OCI-M1 (cell line): ENCODE data around the gene SMARCA2.

Experiments
- DNase-seq: peaks from one replicate; lab custom pipeline; 2025; lab: John Stamatoyannopoulos, UW

Gene SMARCA2

GRCh38 chr9:2170722-2171121 lies 155.6 kb downstream of the SMARCA2 start:
- DNase-seq, result no peak

- DNase-seq, result no peak
Measured at GRCh38 chr9:2173170-2173569, 158.0 kb downstream of the SMARCA2 start.

GRCh38 chr9:2173861-2174260 lies 158.7 kb downstream of the SMARCA2 start:
- DNase-seq, result no peak

GRCh38 chr9:2174306-2174705 lies 159.2 kb downstream of the SMARCA2 start:
- no peak for DNase-seq

- no peak for DNase-seq
Measured at GRCh38 chr9:2174911-2175310, 159.8 kb downstream of the SMARCA2 start.

GRCh38 chr9:2177121-2177520 lies 162.0 kb downstream of the SMARCA2 start:
- no peak for DNase-seq

- DNase-seq, result no peak
Measured at GRCh38 chr9:2178034-2178734, 163.0 kb downstream of the SMARCA2 start.

- DNase-seq, result no peak
Measured at GRCh38 chr9:2179567-2179966, 164.4 kb downstream of the SMARCA2 start.

GRCh38 chr9:2180154-2180553 lies 165.0 kb downstream of the SMARCA2 start:
- no peak for DNase-seq

GRCh38 chr9:2180704-2181103 lies 165.6 kb downstream of the SMARCA2 start:
- DNase-seq, result no peak

- peak; percentile 1 for DNase-seq
Measured at GRCh38 chr9:2181792-2182191, 166.6 kb downstream of the SMARCA2 start.

GRCh38 chr9:2190939-2191608 lies 175.9 kb downstream of the SMARCA2 start:
- no peak for DNase-seq

- no peak for DNase-seq
Measured at GRCh38 chr9:2191609-2191972, 176.4 kb downstream of the SMARCA2 start.

- DNase-seq, result no peak
Measured at GRCh38 chr9:2192356-2192979, 177.3 kb downstream of the SMARCA2 start.

GRCh38 chr9:2193552-2193951 lies 178.4 kb downstream of the SMARCA2 start:
- DNase-seq, result no peak

- no peak for DNase-seq
Measured at GRCh38 chr9:2195211-2195610, 180.1 kb downstream of the SMARCA2 start.

- DNase-seq, result no peak
Measured at GRCh38 chr9:2196757-2197156, 181.6 kb downstream of the SMARCA2 start.

GRCh38 chr9:2198956-2199635 lies 183.9 kb downstream of the SMARCA2 start:
- DNase-seq, result no peak

- DNase-seq, result no peak
Measured at GRCh38 chr9:2199999-2200796, 185.1 kb downstream of the SMARCA2 start.

GRCh38 chr9:2208465-2208864 lies 193.3 kb downstream of the SMARCA2 start:
- DNase-seq, result peak; percentile 3

GRCh38 chr9:2208991-2209390 lies 193.8 kb downstream of the SMARCA2 start:
- DNase-seq, result peak; percentile 43

GRCh38 chr9:2209400-2209799 lies 194.3 kb downstream of the SMARCA2 start:
- peak; percentile 42 for DNase-seq
